Stimulated activated CD4-positive, alpha-beta T cell treated with anti-CD3 and anti-CD28 coated beads, Interleukin-12 subunit alpha, Interleukin-12 subunit beta, amount 100 ng/mL, for 4 hours (primary cell): ENCODE data around the gene FZD7.

Source experiments
- DNase-seq: peaks from one replicate; pipeline ENCODE4 v3.0.0-alpha.2; 2020

The FZD7 gene

GRCh38 chr2:202014759-202015211, 18.9 kb upstream of the FZD7 start:
- no peak for DNase-seq

- DNase-seq = no peak
Observed at GRCh38 chr2:202015471-202015870, 18.2 kb upstream of the FZD7 start.

GRCh38 chr2:202016579-202017227, 17.0 kb upstream of the FZD7 start:
- DNase-seq = no peak

- no peak for DNase-seq
Observed at GRCh38 chr2:202017940-202018339, 15.7 kb upstream of the FZD7 start.

- no peak for DNase-seq
Observed at GRCh38 chr2:202018950-202019349, 14.7 kb upstream of the FZD7 start.

GRCh38 chr2:202019689-202020450, 13.8 kb upstream of the FZD7 start:
- no peak for DNase-seq

- no peak for DNase-seq
Observed at GRCh38 chr2:202022755-202023154, 10.9 kb upstream of the FZD7 start.

- DNase-seq = no peak
Observed at GRCh38 chr2:202023198-202023903, 10.3 kb upstream of the FZD7 start.

GRCh38 chr2:202023904-202024266, 9.8 kb upstream of the FZD7 start:
- no peak for DNase-seq

GRCh38 chr2:202024871-202025270, 8.8 kb upstream of the FZD7 start:
- no peak for DNase-seq

- no peak for DNase-seq
Observed at GRCh38 chr2:202025816-202026215, 7.8 kb upstream of the FZD7 start.

GRCh38 chr2:202026507-202026906, 7.1 kb upstream of the FZD7 start:
- no peak for DNase-seq

- no peak for DNase-seq
Observed at GRCh38 chr2:202030691-202031090, 3.0 kb upstream of the FZD7 start.

- no peak for DNase-seq
Observed at GRCh38 chr2:202031246-202031951, 2.3 kb upstream of the FZD7 start.

- peak; percentile 24 for DNase-seq
Observed at GRCh38 chr2:202032846-202033316, 774 bp upstream of the FZD7 start.

GRCh38 chr2:202034249-202035088, 814 bp downstream of the FZD7 start:
- DNase-seq = peak; percentile 24

- DNase-seq = peak; percentile 22
Observed at GRCh38 chr2:202035089-202035940, 1.7 kb downstream of the FZD7 start.

GRCh38 chr2:202035941-202036372, 2.3 kb downstream of the FZD7 start:
- no peak for DNase-seq

- no peak for DNase-seq
Observed at GRCh38 chr2:202036601-202037037, 3.0 kb downstream of the FZD7 start.

- DNase-seq = no peak
Observed at GRCh38 chr2:202037086-202037485, 3.4 kb downstream of the FZD7 start.
